HepG2 (cell line): ENCODE measurements around the gene GJA9. TPM values are rescaled to one million over a fixed set of nuclear protein-coding genes. Genes with fewer than 3 reads are reported as not detected.

Experiments used
- ATAC-seq: fragments of 200-7000 bp; cut with Tn5 transposase; 3 replicates; pipeline ENCODE4 v1.9.1; 2020; ENCODE audit warnings: mild to moderate bottlenecking, moderate library complexity
- BruUV-seq: library from RNA; stranded (reverse); fragments of 400-500 nt; replicated peaks from 2 replicates; lab custom pipeline; 2021; lab: Mats Ljungman, UMichigan
- CTCF ChIA-PET: fragments of 300-600 bp; formaldehyde crosslinking; extraction: SDS; loops from one replicate; lab custom pipeline; 2021; ENCODE audit warnings: low total read pairs, inconsistent platforms, low intra/inter-chr PET ratio; lab: Yijun Ruan, JAX
- POLR2A ChIA-PET: fragments of 350-600 bp; sonication (Branson Sonifier 250); formaldehyde crosslinking; loops from one replicate; lab custom pipeline; 2020; ENCODE audit warnings: antibody characterized with exemption, inconsistent platforms; lab: Yijun Ruan, JAX
- DNase-seq: peaks from one replicate; pipeline ENCODE4 v3.0.0-alpha.2; 2015; ENCODE audit warnings: low spot score
- FAIRE-seq: peaks from 3 replicates; lab custom pipeline; 2011; peaks lifted over from hg19 to GRCh38; lab: Jason Lieb, UNC
- H2AFZ ChIP-seq: one replicate; pipeline ENCODE4 v1.6.1; 2011; ENCODE audit warnings: low read length, inconsistent platforms
- H3K27ac ChIP-seq: fragments of 300-600 bp; 3 replicates; pipeline ENCODE4 v1.8.0; 2011; ENCODE audit warnings: mixed run types, mild to moderate bottlenecking, mixed read lengths, low read length, inconsistent platforms; ENCODE audit not compliant: insufficient read depth; ENCODE audit errors: extremely low read length
- H3K27me3 ChIP-seq, 2 experiments: fragments of 200-600 bp in 1 of 2; 2 replicates in 1 of 2; 3 replicates in 1 of 2; pipeline versions ENCODE4 v1.6.0 to v1.8.0; 2011; ENCODE audit warnings: low read length in 2 of 2, mild to moderate bottlenecking in 2 of 2, moderate library complexity in 2 of 2, inconsistent platforms in 1 of 2; ENCODE audit not compliant: insufficient read depth in 2 of 2, control insufficient read depth in 1 of 2
- H3K36me3 ChIP-seq, 2 experiments: fragments of 200-600 bp in 1 of 2; replicated peaks in 1 of 2; 2 replicates in 1 of 2; 3 replicates in 1 of 2; pipeline versions ENCODE4 v1.5.1 to v1.8.0; 2011; ENCODE audit warnings: low read length in 2 of 2, inconsistent platforms in 1 of 2; ENCODE audit not compliant: insufficient read depth in 2 of 2, control insufficient read depth in 1 of 2
- H3K4me1 ChIP-seq: 2 replicates; pipeline ENCODE4 v1.5.1; 2012; ENCODE audit warnings: low read length, inconsistent platforms; ENCODE audit not compliant: insufficient read depth
- H3K4me2 ChIP-seq: 2 replicates; pipeline ENCODE4 v1.6.0; 2011; ENCODE audit warnings: low read depth, low read length, inconsistent platforms
- H3K4me3 ChIP-seq, 3 experiments: fragments of 200-600 bp in 1 of 3; sonication (generic), shearing (Covaris generic) in 1 of 3; replicated peaks in 1 of 3; 2 replicates each; pipeline ENCODE4 v1.5.1; 2011 to 2016; ENCODE audit warnings: low read length in 3 of 3, inconsistent platforms in 2 of 3, low read depth in 2 of 3, mild to moderate bottlenecking in 2 of 3, control low read depth in 1 of 3, mixed read lengths in 1 of 3; ENCODE audit not compliant: insufficient read depth in 1 of 3
- H3K79me2 ChIP-seq: one replicate; pipeline ENCODE4 v1.6.1; 2011; ENCODE audit warnings: low read length, inconsistent platforms; ENCODE audit not compliant: insufficient read depth
- H3K9ac ChIP-seq: 2 replicates; pipeline ENCODE4 v1.6.0; 2011; ENCODE audit warnings: mild to moderate bottlenecking, low read depth, low read length, inconsistent platforms; ENCODE audit not compliant: insufficient read depth
- H3K9me3 ChIP-seq: 2 replicates; pipeline ENCODE4 v1.5.1; 2012; ENCODE audit warnings: mild to moderate bottlenecking, low read length
- H4K20me1 ChIP-seq: 2 replicates; pipeline ENCODE4 v1.6.0; 2011; ENCODE audit warnings: inconsistent platforms, mild to moderate bottlenecking, low read length, moderate library complexity; ENCODE audit not compliant: insufficient read depth
- ATF2 ChIP-seq: sonication (generic); formaldehyde crosslinking; IDR thresholded peaks from 2 replicates; pipeline ENCODE4 v1.4.0; 2020; ENCODE audit warnings: missing genetic modification reagents
- BCL6 ChIP-seq: IDR thresholded peaks from 2 replicates; pipeline ENCODE4 v1.6.1; 2016; ENCODE audit warnings: missing genetic modification reagents, missing compliant biosample characterization
- ZNF629 ChIP-seq: sonication (generic); formaldehyde crosslinking; conservative IDR thresholded peaks from 2 replicates; pipeline ENCODE4 v1.5.0; 2020; ENCODE audit warnings: missing genetic modification reagents
- ZSCAN5A ChIP-seq: sonication (generic); formaldehyde crosslinking; IDR thresholded peaks from 2 replicates; pipeline ENCODE4 v1.8.0; 2022; ENCODE audit warnings: mild to moderate bottlenecking, missing genetic modification reagents, borderline replicate concordance
- WGBS: methylation state at CpG from one replicate; pipeline ENCODE4 v1.1.6; 2017; ENCODE audit warnings: low lambda C conversion rate; 5-methylcytosine and 5-hydroxymethylcytosine counted together
- in situ Hi-C: cut with HindIII; loops from 2 replicates; pipeline ENCODE4 v1.10.0; 2017; ENCODE audit warnings: low pct_unique_long_range_greater_than_20kb; ENCODE audit not compliant: extremely low pct_ligation_motif_present
- intact Hi-C: fragments of 100-400 bp; cut with micrococcal nuclease; formaldehyde crosslinking; loops from one replicate; pipeline ENCODE4 v1.10.0; 2022; ENCODE audit not compliant: unreplicated experiment
- polyA plus RNA-seq, 8 experiments: library from polyadenylated mRNA; depleted of rRNA in 3 of 8; stranded (reverse) in 7 of 8; unstranded in 1 of 8; fragments of >200 nt; fragmentation: Illumina TruSeq in 4 of 8; extraction: Trizol in 4 of 8; gene quantifications; 2 replicates each; pipeline versions ENCODE4 v1.2.1 to v1.2.3, GENCODE V29; 2011 to 2016; ENCODE audit warnings: low read depth in 4 of 8, missing spikeins in 1 of 8, mixed read lengths in 1 of 8; ENCODE audit not compliant: insufficient read depth in 1 of 8
- total RNA-seq, 5 experiments: library from RNA; depleted of rRNA; stranded (reverse); fragments of >200 nt; fragmentation: Illumina TruSeq; extraction: Trizol; gene quantifications; 2 replicates each; pipeline ENCODE4 v1.2.3, GENCODE V29; 2016; ENCODE audit warnings: low read depth in 1 of 5

GJA9 gene
- total and polyA plus RNA-seq, 2 of the 13 experiments (the other 11 are each of a cell fraction or from before 2014, with no cell fraction given) = 0.08 to 0.13 TPM

GRCh38 chr1:38898653-38899230, 17.4 kb upstream of the GJA9 start:
- no peak overlapping the region for H3K4me2 ChIP-seq
- in situ Hi-C loops (no loop called here), intact Hi-C loops (no loop called here)
- POLR2A ChIA-PET = no interaction called here
- ATAC-seq = peak; percentile 23; the same call in 1 of the 3 replicates
- peaks cover 19% of the 10 kb centered on the region for H3K4me1 ChIP-seq
- no peaks in the 10 kb centered on the region for H4K20me1 ChIP-seq
- no peaks in the 10 kb centered on the region for H3K27me3 ChIP-seq
- 0 out of 5 replicates have a peak, but pooled peaks cover 0 to 1% of the 10 kb centered on the region in 2 experiments for H3K36me3 ChIP-seq
- no peak overlapping the region for H3K4me3 ChIP-seq
- H3K9me3 ChIP-seq = no peaks in the 10 kb centered on the region
- FAIRE-seq = no peak
- BruUV-seq = no TSS peak
- H3K27ac ChIP-seq = no peak overlapping the region
- CTCF ChIA-PET = no interaction called here
- TF ChIP-seq ATF2 (CRISPR knock-in tag) (no peak), BCL6 (CRISPR knock-in tag) (0 out of 2 replicates have a peak, but pooled peaks have one; percentile 33)
- no peak for DNase-seq
- H3K9ac ChIP-seq = no peak overlapping the region
- no peaks in the 10 kb centered on the region for H3K79me2 ChIP-seq
- H2AFZ ChIP-seq = no peak overlapping the region

- Histone ChIP-seq H3K27ac (no peak overlapping the region), H3K79me2 (no peaks in the 10 kb centered on the region), H4K20me1 (no peaks in the 10 kb centered on the region), H3K9ac (no peak overlapping the region), H3K4me1 (peaks cover 33% of the 10 kb centered on the region), H3K27me3 (no peaks in the 10 kb centered on the region), H2AFZ (no peak overlapping the region), H3K4me3 (no peak overlapping the region), H3K9me3 (no peaks in the 10 kb centered on the region), H3K36me3 (0 out of 5 replicates have a peak, but pooled peaks cover 0 to 1% of the 10 kb centered on the region in 2 experiments), H3K4me2 (no peak overlapping the region)
- no peak for DNase-seq
- FAIRE-seq = no peak
- no TSS peak for BruUV-seq
- no peak for ATAC-seq
- in situ Hi-C loops = no loop called here
- ChIA-PET POLR2A (no interaction called here), CTCF (no interaction called here)
- TF ChIP-seq ZSCAN5A (CRISPR knock-in tag) (no peak), ZNF629 (CRISPR knock-in tag) (peak; percentile 60)
- intact Hi-C loops = no loop called here
- WGBS = 96% methylated on average over 2 of the region's 2 CpGs
These were observed 14.8 kb upstream of the GJA9 start for GRCh38 chr1:38896169-38896568.
